Right atrium auricular region (tissue), 2 donors: ENCODE results near the gene UBAC2. TPM values are rescaled to one million over a fixed set of nuclear protein-coding genes. Genes with fewer than 3 reads are reported as not detected.
A peak's percentile ranks its signal among the peaks of the same experiment; 100 is the strongest.
"Not testable (repeated sequence)": the region's sequence is repeated elsewhere in the genome, so short reads cannot be mapped to it uniquely, and the experiment has no call there.

Experiments
- DNase-seq: peaks from one replicate; pipeline ENCODE4 v3.0.0-alpha.2; 2019; ENCODE audit warnings: low spot score
- H3K27ac ChIP-seq, 2 donors: fragments of 200-600 bp; sonication (generic); 1 replicate in 1 of 2; 2 replicates in 1 of 2; pipeline ENCODE4 v1.5.1; 2016 to 2019
- H3K27me3 ChIP-seq, 2 donors: fragments of 200-600 bp; sonication (generic); one replicate each; pipeline versions ENCODE4 v1.5.1 to v1.6.0; 2017 to 2019
- H3K36me3 ChIP-seq: fragments of 200-600 bp; sonication (generic); one replicate; pipeline ENCODE4 v1.5.1; 2016
- H3K4me1 ChIP-seq, 2 donors: fragments of 200-600 bp; sonication (generic); one replicate each; pipeline versions ENCODE4 v1.5.1 to v1.6.0; 2017 to 2019
- H3K4me3 ChIP-seq, 2 donors: fragments of 200-600 bp; sonication (generic); 1 replicate in 1 of 2; 2 replicates in 1 of 2; pipeline ENCODE4 v1.5.1; 2017 to 2019; ENCODE audit warnings: mild to moderate bottlenecking in 1 of 2, moderate library complexity in 1 of 2
- H3K9me3 ChIP-seq, 2 donors: fragments of 200-600 bp; sonication (generic); one replicate each; pipeline ENCODE4 v1.5.1; 2019
- CTCF ChIP-seq, 2 donors: fragments of 200-600 bp; sonication (generic); IDR thresholded peaks; one replicate each; pipeline ENCODE4 v1.5.1; 2019; ENCODE audit warnings: antibody characterized with exemption in 2 of 2
- total RNA-seq, 2 donors: library from RNA; depleted of rRNA; stranded (reverse); fragments of >200 nt; gene quantifications; one replicate each; pipeline ENCODE4 v1.1.0, GENCODE V29; 2016

Gene UBAC2
- total RNA-seq, 2 donors from 2014 or later = 47.5 to 50.7 TPM

DNA sequence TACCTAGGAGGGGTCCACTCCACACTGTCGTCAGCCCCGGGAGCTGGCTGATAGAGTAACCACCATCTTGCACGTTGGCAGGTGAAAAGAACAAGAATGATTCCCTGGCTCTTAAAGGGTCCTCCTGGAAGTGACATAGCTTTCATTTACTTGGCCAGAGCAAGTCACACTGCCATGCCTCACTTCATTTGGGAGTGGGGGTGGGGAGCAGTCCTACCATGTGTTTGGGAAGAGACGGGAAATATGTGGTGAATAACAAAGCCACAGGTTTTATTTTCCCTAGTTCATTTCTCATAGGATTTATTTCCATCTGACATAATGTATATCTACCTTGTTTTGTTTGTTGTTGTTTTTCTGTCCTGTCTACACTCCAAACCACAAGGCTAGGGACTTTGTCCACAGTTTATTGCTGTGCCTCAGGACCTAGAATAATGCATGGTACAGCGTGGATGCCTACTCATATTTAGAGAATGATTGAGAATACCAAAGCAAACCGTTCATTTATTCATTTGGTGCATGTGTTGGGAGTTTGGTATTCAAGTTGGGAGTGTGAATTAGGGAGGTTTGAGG is 26.8 kb downstream of the UBAC2 start:
- no peaks in the 10 kb centered on the region for H3K36me3 ChIP-seq
- DNase-seq = no peak
- H3K27ac ChIP-seq = no peak overlapping the region
- H3K9me3 ChIP-seq = peaks cover 0 to 9% of the 10 kb centered on the region in 2 donors
- TF ChIP-seq CTCF (IDR thresholded peaks at IDR 0.05) = no peak
- peaks cover 0 to 45% of the 10 kb centered on the region in 2 donors for H3K4me1 ChIP-seq
- no peak overlapping the region for H3K4me3 ChIP-seq
- H3K27me3 ChIP-seq = no peaks in the 10 kb centered on the region

DNA sequence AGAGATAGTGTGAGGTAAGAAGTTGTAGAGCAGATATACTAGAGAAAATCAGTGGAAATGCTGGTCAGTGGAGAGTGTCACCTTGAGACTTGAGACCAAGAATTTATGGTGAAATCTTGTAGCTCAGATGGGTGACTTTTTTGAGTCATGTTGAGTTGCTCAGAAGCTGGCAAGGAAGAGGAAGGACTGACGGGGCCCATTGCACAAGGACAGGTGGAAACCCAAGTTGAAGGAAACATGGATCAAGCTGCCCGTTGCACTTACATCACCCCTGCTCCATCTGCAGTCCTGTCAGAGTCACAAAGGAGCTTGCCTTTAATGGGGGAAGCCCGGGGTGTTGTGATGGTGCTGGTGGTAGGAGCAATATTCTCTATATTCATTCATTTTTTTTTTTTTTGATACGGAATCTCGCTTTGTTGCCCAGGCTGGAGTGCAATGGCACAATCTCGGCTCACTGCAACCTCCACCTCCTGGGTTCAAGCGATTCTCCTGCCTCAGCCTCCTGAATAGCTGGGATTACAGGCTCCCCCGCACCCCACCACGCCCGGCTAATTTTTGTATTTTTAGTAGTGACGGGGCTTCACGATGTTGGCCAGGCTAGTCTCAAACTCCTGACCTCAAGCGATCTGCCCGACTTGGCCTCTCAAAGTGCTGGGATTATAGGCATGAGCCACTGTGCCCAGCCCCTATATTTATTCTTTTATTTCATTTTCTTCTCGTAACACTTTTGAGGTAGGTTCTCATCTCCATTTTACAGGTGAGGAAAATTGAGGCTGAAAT is 27.4 kb downstream of the UBAC2 start:
- Histone ChIP-seq H3K27ac (peak overlapping the region in 1 of 2 donors; percentile 54), H3K9me3 (peaks cover 0 to 3% of the 10 kb centered on the region in 2 donors), H3K36me3 (no peaks in the 10 kb centered on the region), H3K4me3 (no peak overlapping the region), H3K27me3 (no peaks in the 10 kb centered on the region), H3K4me1 (peaks cover 0 to 45% of the 10 kb centered on the region in 2 donors)
- no peak for TF ChIP-seq CTCF (IDR thresholded peaks at IDR 0.05)
- DNase-seq = no peak

GRCh38 chr13:99228737-99229691 is 28.4 kb downstream of the UBAC2 start:
- Histone ChIP-seq H3K4me1 (peaks cover 0 to 45% of the 10 kb centered on the region in 2 donors), H3K9me3 (no peaks in the 10 kb centered on the region), H3K27ac (peak overlapping the region in 1 of 2 donors; percentile 54), H3K27me3 (no peaks in the 10 kb centered on the region), H3K4me3 (no peak overlapping the region), H3K36me3 (no peaks in the 10 kb centered on the region)
- no peak for TF ChIP-seq CTCF (IDR thresholded peaks at IDR 0.05)
- no peak for DNase-seq

GRCh38 chr13:99230588-99230987 is 29.9 kb downstream of the UBAC2 start:
- DNase-seq, H3K9me3 ChIP-seq, H3K27me3 ChIP-seq, H3K36me3 ChIP-seq, H3K4me3 ChIP-seq: not testable (repeated sequence)
- H3K27ac ChIP-seq = peak overlapping the region in 1 of 2 donors; percentile 19
- H3K4me1 ChIP-seq = peaks cover 0 to 41% of the 10 kb centered on the region in 2 donors

DNA sequence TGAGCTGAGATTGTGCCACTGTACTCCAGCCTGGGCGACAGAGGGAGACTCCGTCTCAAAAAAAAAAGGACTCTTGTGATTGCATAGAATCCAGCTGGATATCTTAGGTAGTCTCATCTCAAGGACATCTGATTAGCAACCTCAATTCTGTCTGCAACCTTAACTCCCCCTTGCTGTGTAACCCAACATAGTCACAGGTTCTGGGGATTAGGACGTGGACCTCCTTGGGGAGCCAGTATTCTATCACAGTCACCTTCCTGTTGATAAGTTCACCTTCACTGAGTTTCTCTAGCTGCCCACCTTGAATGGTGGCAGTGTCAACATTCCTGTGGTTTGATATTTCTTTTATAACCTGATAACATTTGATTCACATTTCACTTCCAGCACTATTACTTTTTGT is 30.3 kb downstream of the UBAC2 start:
- H3K27me3 ChIP-seq = no peaks in the 10 kb centered on the region
- H3K36me3 ChIP-seq = no peaks in the 10 kb centered on the region
- H3K4me1 ChIP-seq = peaks cover 0 to 37% of the 10 kb centered on the region in 2 donors
- peak overlapping the region in 1 of 2 donors; percentile 19 for H3K27ac ChIP-seq
- H3K4me3 ChIP-seq = no peak overlapping the region
- TF ChIP-seq CTCF (IDR thresholded peaks at IDR 0.05) = no peak
- DNase-seq = no peak
- H3K9me3 ChIP-seq = no peaks in the 10 kb centered on the region

- Histone ChIP-seq H3K27me3 (no peaks in the 10 kb centered on the region), H3K4me1 (peaks cover 0 to 32% of the 10 kb centered on the region in 2 donors), H3K36me3 (no peaks in the 10 kb centered on the region), H3K27ac (no peak overlapping the region), H3K9me3 (no peaks in the 10 kb centered on the region), H3K4me3 (no peak overlapping the region)
- no peak for DNase-seq
- TF ChIP-seq CTCF (IDR thresholded peaks at IDR 0.05) = no peak
Measured at GRCh38 chr13:99231721-99232120, 31.1 kb downstream of the UBAC2 start.
